ENCODE data around the gene REEP5.
A peak's percentile ranks its signal among the peaks of the same experiment; 100 is the strongest.
"Not testable (repeated sequence)": the region's sequence is repeated elsewhere in the genome, so short reads cannot be mapped to it uniquely, and the experiment has no call there.

Gene REEP5

DNA sequence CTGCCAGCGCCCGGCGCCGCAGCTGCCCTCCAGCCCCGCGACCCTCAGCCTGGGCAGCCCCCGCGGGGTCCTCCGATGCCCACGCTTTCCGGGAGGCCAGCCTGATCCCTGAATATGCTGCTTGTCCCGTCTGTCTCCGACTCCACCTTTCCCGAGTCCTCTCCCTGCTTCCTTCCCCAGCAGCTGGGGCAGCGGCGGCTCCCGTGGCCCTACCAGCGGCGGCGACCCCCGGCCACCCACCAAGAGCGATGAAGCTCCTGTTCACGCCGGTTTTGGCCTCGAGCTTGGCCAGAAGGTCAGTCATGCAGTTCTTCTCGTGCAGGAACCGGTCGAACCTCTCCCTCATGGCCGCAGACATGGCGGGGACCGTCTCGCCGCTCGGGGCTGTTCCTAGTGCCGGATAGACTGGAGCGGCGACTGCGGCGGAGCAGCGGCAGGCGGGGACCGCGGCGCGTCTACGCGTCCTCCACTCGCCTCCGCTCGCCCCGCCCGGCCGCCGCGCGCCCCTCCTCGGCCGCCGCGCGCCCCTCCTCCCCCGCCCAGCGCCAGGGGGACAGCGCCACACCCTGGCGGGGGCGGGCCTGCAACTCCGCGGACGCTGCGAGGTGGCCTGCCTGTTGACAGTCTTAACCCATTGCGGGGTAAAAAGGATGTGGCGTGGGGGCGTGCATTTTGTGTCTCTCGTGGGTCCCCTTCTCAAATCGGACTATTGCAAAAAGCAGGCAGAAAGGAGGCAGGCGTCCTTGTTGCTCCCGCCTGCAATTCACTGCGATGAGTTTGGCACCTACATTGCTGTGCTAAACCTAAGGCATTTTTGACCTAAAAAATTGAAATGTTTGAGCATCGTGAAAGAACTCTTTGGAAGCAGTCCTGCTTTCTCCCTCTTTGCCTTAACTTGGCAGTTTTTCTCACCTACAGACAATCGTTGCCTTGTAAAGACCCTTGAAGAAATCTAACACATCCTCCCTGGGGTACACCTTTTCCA, at the start of gene REEP5:
TSS of gene REEP5 (minus strand) at position 395 of the 985 bp plus-strand sequence. CDS start at position 358, 37 bp downstream.
- peak; percentile 62 to 70 (median 69) for DNase-seq (ENCODE audit: low read depth in 3 of 3)

- DNase-seq (ENCODE audit: low read depth in 3 of 3) = no peak
Measured at GRCh38 chr5:112971276-112971675, 49.2 kb upstream of the REEP5 start.

DNA sequence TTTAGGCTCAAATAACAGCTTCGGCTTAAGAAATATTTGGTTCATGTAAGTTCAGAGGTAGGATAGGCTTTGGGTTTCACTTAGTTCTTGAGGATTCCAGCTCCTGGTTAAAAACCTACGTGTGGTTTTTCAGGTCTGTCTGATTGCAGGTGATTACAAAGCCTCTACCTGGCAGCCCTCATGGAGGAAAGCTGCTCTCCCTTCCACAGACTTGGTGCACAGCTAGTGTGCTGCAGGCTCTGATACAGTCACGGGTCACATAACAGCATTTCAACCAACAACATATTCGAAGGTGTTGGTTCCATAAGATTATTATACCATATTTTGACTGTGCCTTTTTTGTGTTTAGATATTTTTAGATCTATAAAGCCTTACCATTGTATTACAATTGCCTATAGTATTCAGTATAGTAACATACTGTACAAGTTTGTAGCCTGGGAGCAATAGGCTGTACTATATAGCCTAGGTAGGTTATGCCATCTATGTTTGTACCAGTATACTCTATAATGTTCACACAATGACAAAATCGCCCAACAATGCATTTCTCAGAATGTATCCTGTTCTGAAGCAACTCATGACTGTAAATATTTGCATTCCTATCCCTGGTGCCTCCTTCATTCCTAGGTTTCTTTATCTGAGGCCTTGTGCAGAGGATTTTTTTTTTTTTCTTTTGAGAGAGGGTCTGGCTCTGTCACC, 46.5 kb upstream of the REEP5 start:
- DNase-seq (ENCODE audit: low read depth in 3 of 3) = no peak

GRCh38 chr5:112967520-112968083, 45.6 kb upstream of the REEP5 start:
- DNase-seq (ENCODE audit: low read depth in 3 of 3) = no peak

GRCh38 chr5:112965733-112966306, 43.8 kb upstream of the REEP5 start:
- DNase-seq (ENCODE audit: low read depth in 3 of 3) = no peak

GRCh38 chr5:112963374-112963733, 41.3 kb upstream of the REEP5 start:
- DNase-seq (ENCODE audit: low read depth in 3 of 3) = not testable (repeated sequence)

- DNase-seq (ENCODE audit: low read depth in 3 of 3) = no peak
Measured at GRCh38 chr5:112960863-112961504, 39.0 kb upstream of the REEP5 start.

DNA sequence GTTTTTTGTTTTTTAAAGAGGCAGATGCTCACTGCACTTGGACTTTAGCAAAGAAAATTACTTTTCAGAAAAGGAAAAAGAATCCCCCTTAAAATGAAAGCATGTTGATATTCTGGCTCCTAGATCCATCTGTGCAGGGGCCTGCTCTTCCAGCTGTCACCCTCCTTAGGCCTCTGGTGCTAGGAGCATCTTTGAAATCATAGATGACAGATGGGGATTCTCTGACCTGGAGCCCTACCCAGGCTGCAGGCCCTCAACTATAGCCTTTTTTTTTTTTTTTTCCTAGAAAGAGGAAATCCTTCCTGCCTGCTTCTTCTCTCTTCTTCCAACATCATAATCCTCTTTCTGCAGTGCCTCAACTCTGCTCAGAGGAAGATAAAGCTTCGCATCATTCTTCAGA, 38.3 kb upstream of the REEP5 start:
- DNase-seq (ENCODE audit: low read depth in 3 of 3) = no peak

DNA sequence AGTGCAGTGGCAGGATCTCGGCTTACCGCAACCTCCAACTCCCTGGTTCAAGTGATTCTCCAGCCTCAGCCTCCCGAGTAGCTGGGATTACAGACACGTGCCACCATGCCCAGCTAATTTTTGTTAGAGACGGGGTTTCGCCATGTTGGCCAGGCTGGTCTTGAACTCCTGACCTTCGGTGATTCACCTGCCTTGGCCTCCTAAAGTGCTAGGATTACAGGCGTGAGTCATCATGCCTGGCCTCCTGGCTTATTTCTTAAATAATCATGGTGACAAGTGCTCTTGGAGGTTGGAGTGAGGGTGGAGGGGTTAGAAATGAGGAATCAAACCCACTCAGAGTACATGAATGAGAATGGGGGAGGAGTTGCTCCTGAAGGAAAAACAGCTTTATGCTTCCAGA, 37.8 kb upstream of the REEP5 start:
- DNase-seq (ENCODE audit: low read depth in 3 of 3) = not testable (repeated sequence)

DNA sequence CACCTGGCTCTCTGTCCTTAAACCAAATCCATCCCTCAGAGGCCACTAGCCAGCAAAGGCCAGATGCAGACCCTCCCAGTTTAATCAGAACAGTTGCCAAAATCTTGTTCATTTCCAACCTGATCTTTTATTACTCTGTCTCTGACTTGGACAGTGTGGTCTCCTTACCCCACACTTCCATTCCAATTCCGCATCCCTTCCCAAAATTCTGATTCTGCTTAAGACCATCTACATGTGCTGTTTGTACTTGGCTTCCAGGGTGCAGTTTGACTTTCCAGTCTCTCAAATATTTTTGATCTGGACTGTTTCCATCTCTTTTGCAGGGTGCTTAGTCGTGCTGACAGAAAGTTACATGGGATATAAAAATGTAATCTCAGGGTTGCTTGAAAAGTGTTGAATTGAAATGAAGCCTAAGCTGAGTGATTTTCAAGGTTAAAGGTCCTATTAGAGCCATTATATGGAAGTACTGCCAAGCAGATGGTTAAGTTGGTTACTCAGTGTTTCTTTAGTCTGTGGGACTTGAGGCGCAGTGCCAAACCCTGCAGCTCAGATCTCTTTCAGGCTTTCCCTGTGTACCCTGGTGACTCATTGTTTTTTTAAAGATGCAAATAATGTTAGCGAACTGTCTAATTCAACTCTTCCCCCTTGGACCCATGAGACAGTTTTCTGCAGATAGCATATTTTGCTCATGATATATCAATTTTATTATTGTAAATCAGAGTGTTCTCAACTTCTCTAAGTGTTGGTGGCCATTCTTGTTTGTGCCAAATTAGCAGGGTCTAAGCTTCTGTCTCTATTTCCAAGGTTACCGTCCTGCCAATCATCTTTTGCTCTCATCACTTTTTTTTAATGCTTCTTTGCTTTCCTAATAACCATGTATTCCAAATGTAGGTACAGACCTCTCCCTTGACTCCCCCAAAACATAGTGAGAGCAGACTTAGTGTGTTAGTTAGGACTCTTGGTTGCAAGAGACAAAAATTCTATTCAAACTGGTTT, 36.4 kb upstream of the REEP5 start:
- DNase-seq (ENCODE audit: low read depth in 3 of 3) = no peak

DNA sequence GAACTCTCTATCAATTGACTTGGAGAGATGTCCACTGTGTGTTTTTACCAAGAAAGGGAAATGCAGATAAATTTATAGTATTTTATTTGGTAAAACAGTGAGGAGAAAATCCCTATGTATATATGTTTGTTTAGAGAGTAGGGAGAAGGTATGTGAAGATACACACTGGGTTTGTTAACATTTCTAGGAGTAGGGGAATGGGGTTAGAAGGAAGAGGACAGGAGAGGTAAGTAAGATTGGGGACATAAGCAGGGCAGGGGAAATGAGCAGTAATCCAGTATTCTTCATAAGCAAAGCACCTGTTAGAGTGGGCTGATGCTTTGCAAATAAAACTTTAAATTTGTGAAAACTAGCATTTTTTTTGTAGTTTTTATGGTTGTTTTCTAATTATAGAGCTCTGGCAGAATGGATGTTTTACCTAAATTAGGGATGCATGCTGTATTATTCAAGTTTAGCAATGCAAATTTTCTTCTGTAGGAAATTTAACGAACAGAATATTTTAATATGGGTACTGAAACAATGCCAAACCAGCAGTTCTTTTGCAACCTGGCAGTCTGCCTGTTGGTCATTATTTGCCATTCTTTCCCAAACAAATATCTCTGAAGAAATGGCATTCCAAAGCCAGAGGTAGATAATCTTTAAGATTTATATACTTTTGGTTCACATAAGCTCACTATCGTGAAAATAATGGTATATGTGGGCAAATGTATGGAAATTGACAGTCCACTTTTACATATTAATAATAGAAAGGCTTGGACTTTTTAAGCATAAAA, 35.2 kb upstream of the REEP5 start:
- no peak for DNase-seq (ENCODE audit: low read depth in 3 of 3)

DNA sequence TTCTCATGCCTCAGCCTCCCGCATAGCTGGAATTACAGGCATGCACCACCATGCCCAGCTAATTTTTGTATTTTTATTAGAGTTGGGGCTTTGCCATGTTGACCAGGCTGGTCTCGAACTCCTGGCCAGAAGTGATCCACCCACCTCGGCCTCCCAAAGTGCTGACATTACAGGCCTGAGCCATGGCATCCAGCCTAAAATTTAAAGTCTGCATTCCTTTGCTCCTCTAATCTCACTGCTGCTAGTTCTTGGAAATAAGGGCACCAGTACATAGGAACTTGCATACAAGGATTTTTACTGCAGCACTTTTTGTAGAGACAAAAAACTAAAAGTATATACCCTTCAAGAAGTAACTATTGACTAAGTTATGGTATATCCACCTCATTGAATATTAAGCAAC, 34.6 kb upstream of the REEP5 start:
- DNase-seq (ENCODE audit: low read depth in 3 of 3) = no peak

DNA sequence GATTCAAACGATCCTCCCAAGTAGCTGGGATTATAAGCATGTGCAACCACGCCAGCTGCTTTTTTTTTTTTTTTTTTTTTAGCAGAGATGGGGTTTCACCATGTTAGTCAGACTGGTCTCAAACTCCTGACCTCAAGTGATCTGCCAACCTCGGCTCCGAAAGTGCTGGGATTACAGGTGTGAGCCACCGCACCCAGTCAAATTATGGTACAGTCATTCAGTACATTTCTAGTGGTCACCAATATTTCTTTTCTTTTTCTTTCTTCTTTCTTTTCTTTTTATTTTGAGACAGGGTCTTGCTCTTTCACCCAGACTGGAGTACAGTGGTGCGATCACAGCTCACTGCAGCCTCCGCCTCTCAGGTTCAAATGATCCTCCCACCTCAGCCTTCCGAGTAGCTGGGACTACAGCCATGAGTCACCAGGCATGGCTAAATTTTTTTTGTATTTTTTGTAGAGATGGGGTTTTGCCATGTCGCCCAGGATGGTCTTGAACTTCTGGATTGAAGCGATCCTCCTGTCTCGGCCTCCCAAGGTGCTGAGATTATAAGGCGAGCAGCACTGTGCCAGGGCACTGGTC, 29.2 kb upstream of the REEP5 start:
- no peak for DNase-seq (ENCODE audit: low read depth in 3 of 3)

GRCh38 chr5:112948458-112948857, 26.4 kb upstream of the REEP5 start:
- DNase-seq (ENCODE audit: low read depth in 3 of 3) = no peak

GRCh38 chr5:112940670-112941069, 18.6 kb upstream of the REEP5 start:
- DNase-seq (ENCODE audit: low read depth in 3 of 3) = no peak

GRCh38 chr5:112938286-112938685, 16.3 kb upstream of the REEP5 start:
- DNase-seq (ENCODE audit: low read depth in 3 of 3) = no peak

DNA sequence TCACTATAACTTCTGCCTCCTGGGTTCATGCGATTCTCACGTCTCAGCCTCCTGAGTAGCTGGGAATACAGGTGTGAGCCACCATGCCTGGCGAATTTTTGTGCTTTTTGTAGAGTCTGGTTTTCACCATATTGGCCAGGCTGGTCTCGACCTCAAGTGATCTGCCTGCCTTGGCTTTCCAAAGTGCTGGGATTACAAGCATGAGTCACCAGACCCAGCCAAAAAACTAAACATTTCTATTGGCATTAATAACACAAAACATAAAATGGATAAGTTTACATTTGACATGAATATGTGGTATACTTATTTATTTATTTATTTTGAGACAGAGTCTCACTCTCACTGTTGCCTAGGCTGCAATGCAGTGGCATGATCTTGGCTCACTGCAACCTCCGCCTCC, 13.6 kb upstream of the REEP5 start:
- DNase-seq (ENCODE audit: low read depth in 3 of 3) = no peak

DNA sequence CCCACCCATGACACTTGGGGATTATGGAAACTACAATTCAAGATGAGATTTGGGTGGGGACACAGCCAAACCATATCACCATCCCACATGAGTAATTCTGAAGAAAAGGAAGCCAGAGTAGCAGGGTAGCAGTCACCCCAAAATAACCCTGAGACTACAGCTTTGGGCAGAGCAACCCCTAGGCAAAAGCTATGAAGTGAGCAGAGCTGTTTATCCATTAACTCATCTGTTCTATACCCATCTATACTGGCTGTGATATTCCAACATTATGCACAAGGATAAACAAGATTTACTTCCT, 12.3 kb upstream of the REEP5 start:
- no peak for DNase-seq (ENCODE audit: low read depth in 3 of 3)

DNA sequence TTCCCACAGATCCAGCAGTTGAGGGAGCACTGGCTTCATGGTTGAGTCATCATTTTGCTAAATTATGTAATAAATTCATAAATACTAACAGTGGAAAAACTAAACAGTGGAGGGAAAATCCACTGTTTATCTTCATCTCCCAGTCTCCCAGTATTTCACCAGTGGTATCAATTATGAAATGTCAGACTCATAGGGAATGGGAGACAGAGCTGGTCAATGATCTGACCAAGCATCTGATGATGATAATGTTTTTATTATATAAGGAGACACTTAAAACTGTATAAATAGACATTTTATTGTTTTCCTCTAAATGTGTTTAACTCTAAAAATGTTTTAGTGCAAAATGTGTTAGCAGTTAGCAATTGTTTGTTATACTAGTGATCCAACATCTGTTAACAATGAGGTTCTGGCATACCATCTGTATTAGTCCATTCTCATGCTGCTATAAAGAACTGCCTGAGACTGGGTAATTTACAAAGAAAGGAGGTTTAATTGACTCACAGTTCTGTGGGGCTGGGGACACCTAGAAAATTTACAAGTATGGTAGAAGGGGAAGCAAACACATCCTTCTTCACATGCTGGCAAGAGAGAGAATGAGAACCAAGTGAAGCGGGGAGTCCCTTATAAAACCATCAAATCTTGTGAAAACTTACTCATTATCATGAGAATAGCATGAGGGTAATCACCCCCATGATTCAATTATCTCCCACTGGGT, 11.8 kb upstream of the REEP5 start:
- no peak for DNase-seq (ENCODE audit: low read depth in 3 of 3)
